Keratinocyte (primary cell): Measurements from ENCODE around the gene SMIM14. TPM values are rescaled to one million over a fixed set of nuclear protein-coding genes. Genes with fewer than 3 reads are reported as not detected.
"Not testable (repeated sequence)": the region's sequence is repeated elsewhere in the genome, so short reads cannot be mapped to it uniquely, and the experiment has no call there.

Experiments used
- DNase-seq: peaks from one replicate; pipeline ENCODE4 v3.0.0-alpha.2; 2011; ENCODE audit warnings: low read depth, missing footprints, low spot score
- FAIRE-seq: peaks from 2 replicates; lab custom pipeline; 2011; peaks lifted over from hg19 to GRCh38; lab: Jason Lieb, UNC
- H2AFZ ChIP-seq: 2 replicates; pipeline ENCODE4 v1.6.0; 2012; ENCODE audit warnings: low read length, control low read depth, inconsistent platforms; ENCODE audit not compliant: control insufficient read depth
- H3K27ac ChIP-seq: 2 replicates; pipeline ENCODE4 v1.5.1; 2011; ENCODE audit warnings: low read length; ENCODE audit not compliant: control insufficient read depth, insufficient read depth
- H3K27me3 ChIP-seq: 3 replicates; pipeline ENCODE4 v1.6.0; 2011; ENCODE audit warnings: low read length; ENCODE audit not compliant: control insufficient read depth, insufficient read depth; ENCODE audit errors: extremely low read depth
- H3K36me3 ChIP-seq, 2 experiments: 2 replicates in 1 of 2; 3 replicates in 1 of 2; pipeline ENCODE4 v1.5.1; 2011; ENCODE audit warnings: low read length in 2 of 2, mild to moderate bottlenecking in 1 of 2; ENCODE audit not compliant: control insufficient read depth in 2 of 2, insufficient read depth in 2 of 2; ENCODE audit errors: extremely low read depth in 1 of 2
- H3K4me1 ChIP-seq: 3 replicates; pipeline ENCODE4 v1.5.1; 2011; ENCODE audit warnings: low read length; ENCODE audit not compliant: control insufficient read depth, insufficient read depth; ENCODE audit errors: extremely low read depth
- H3K4me2 ChIP-seq: 3 replicates; pipeline ENCODE4 v1.6.0; 2011; ENCODE audit warnings: low read depth, low read length; ENCODE audit not compliant: control insufficient read depth, insufficient read depth; ENCODE audit errors: extremely low read depth
- H3K4me3 ChIP-seq, 3 experiments: fragments of 200-600 bp in 1 of 3; sonication (generic) in 1 of 3; 2 replicates in 2 of 3; 3 replicates in 1 of 3; pipeline ENCODE4 v1.5.1; 2011 to 2016; ENCODE audit warnings: low read length in 3 of 3, mild to moderate bottlenecking in 3 of 3, control low read depth in 2 of 3, inconsistent platforms in 1 of 3, low read depth in 1 of 3, mixed read lengths in 1 of 3, mixed run types in 1 of 3, moderate library complexity in 1 of 3; ENCODE audit not compliant: control insufficient read depth in 2 of 3, insufficient read depth in 2 of 3; ENCODE audit errors: extremely low read depth in 1 of 3
- H3K79me2 ChIP-seq: 2 replicates; pipeline ENCODE4 v1.6.0; 2012; ENCODE audit warnings: low read length; ENCODE audit not compliant: control insufficient read depth, insufficient read depth
- H3K9ac ChIP-seq: 3 replicates; pipeline ENCODE4 v1.6.0; 2011; ENCODE audit warnings: low read length; ENCODE audit not compliant: control insufficient read depth, insufficient read depth; ENCODE audit errors: extremely low read depth
- H3K9me1 ChIP-seq: 3 replicates; pipeline ENCODE4 v1.6.0; 2011; ENCODE audit warnings: low read length; ENCODE audit not compliant: control insufficient read depth, insufficient read depth; ENCODE audit errors: extremely low read depth
- H3K9me3 ChIP-seq: 2 replicates; pipeline ENCODE4 v1.5.1; 2012; ENCODE audit warnings: low read depth, low read length; ENCODE audit not compliant: control insufficient read depth
- H4K20me1 ChIP-seq: 3 replicates; pipeline ENCODE4 v1.6.0; 2011; ENCODE audit warnings: low read length; ENCODE audit not compliant: control insufficient read depth, insufficient read depth; ENCODE audit errors: extremely low read depth
- CTCF ChIP-seq, 3 experiments: IDR thresholded peaks in 1 of 3; conservative IDR thresholded peaks in 1 of 3; optimal IDR thresholded peaks in 1 of 3; 2 replicates in 2 of 3; 3 replicates in 1 of 3; pipeline versions ENCODE3 to v1.5.1; 2011; ENCODE audit warnings: low read length in 3 of 3, mild to moderate bottlenecking in 3 of 3, moderate library complexity in 2 of 3, control low read depth in 1 of 3, inconsistent platforms in 1 of 3; ENCODE audit not compliant: insufficient read depth in 2 of 3; ENCODE audit errors: extremely low read depth in 1 of 3
- EZH2 ChIP-seq: IDR thresholded peaks from one replicate; pipeline ENCODE4 v1.6.1; 2012; ENCODE audit warnings: inconsistent platforms, mild to moderate bottlenecking, low read length, moderate library complexity
- dilution Hi-C: fragments of 300-500 bp; cut with MboI; formaldehyde crosslinking; loops from one replicate; pipeline ENCODE4 v1.7.0; 2020; ENCODE audit warnings: low sequenced_read_pairs; ENCODE audit not compliant: extremely low pct_ligation_motif_present
- polyA plus RNA-seq, 5 experiments: library from polyadenylated mRNA; depleted of rRNA in 3 of 5; stranded (reverse) in 3 of 5; stranded (forward) in 1 of 5; unstranded in 1 of 5; fragments of >200 nt; gene quantifications; 1 replicate in 1 of 5; 2 replicates in 3 of 5; 3 replicates in 1 of 5; pipeline versions ENCODE4 v1.2.1 to v1.2.3, GENCODE V29; 2011 to 2012; ENCODE audit warnings: missing spikeins in 2 of 5, low read depth in 1 of 5, low replicate concordance in 1 of 5

SMIM14 gene
- polyA plus RNA-seq, 1 donor (not counting 4 experiments of a cell fraction or from before 2014, with no cell fraction given), result 13.9 TPM

- no peak overlapping the region for H3K9ac ChIP-seq
- dilution Hi-C loops, result no loop called here
Measured at GRCh38 chr4:39658756-39659155, 20.1 kb upstream of the SMIM14 start.

GRCh38 chr4:39657465-39657864, 18.8 kb upstream of the SMIM14 start:
- no peak overlapping the region for H3K4me2 ChIP-seq
- no peak overlapping the region for H2AFZ ChIP-seq
- no peak overlapping the region for H3K27ac ChIP-seq
- H3K79me2 ChIP-seq, result no peaks in the 10 kb centered on the region
- H3K9me3 ChIP-seq, result no peaks in the 10 kb centered on the region
- no peaks in the 10 kb centered on the region for H3K36me3 ChIP-seq
- no peaks in the 10 kb centered on the region for H3K9me1 ChIP-seq
- no peak for TF ChIP-seq CTCF (optimal IDR thresholded peaks at IDR 0.05 in 1 of 3, IDR thresholded peaks at IDR 0.05 in 1 of 3, conservative IDR thresholded peaks at IDR 0.05 in 1 of 3; ENCODE audit: extremely low read depth in 1 of 3, insufficient read depth in 2 of 3, low read length in 3 of 3)
- TF ChIP-seq EZH2, result no peak
- H3K4me3 ChIP-seq, result no peak overlapping the region
- DNase-seq, result no peak
- H3K27me3 ChIP-seq, result no peaks in the 10 kb centered on the region
- dilution Hi-C loops, result no loop called here
- no peaks in the 10 kb centered on the region for H4K20me1 ChIP-seq
- no peak for FAIRE-seq
- H3K4me1 ChIP-seq, result no peaks in the 10 kb centered on the region
- H3K9ac ChIP-seq, result no peak overlapping the region

More at GRCh38 chr4:39658756-39659155, 20.1 kb upstream of the SMIM14 start:
- Histone ChIP-seq H3K4me3 (no peak overlapping the region), H3K4me2 (no peak overlapping the region), H2AFZ (no peak overlapping the region), H3K9me3 (no peaks in the 10 kb centered on the region), H3K27me3 (no peaks in the 10 kb centered on the region), H4K20me1 (no peaks in the 10 kb centered on the region), H3K27ac (no peak overlapping the region), H3K4me1 (no peaks in the 10 kb centered on the region), H3K36me3 (no peaks in the 10 kb centered on the region), H3K9me1 (no peaks in the 10 kb centered on the region), H3K79me2 (no peaks in the 10 kb centered on the region)
- DNase-seq, result no peak
- FAIRE-seq, result no peak
- peak in 1 of 3 experiments; percentile 4 for TF ChIP-seq CTCF (optimal IDR thresholded peaks at IDR 0.05 in 1 of 3, IDR thresholded peaks at IDR 0.05 in 1 of 3, conservative IDR thresholded peaks at IDR 0.05 in 1 of 3; ENCODE audit: extremely low read depth in 1 of 3, insufficient read depth in 2 of 3, low read length in 3 of 3)
- no peak for TF ChIP-seq EZH2

- H3K79me2 ChIP-seq, dilution Hi-C loops, H3K4me3 ChIP-seq, FAIRE-seq, H3K9me1 ChIP-seq, H3K4me1 ChIP-seq, H4K20me1 ChIP-seq, DNase-seq, H3K4me2 ChIP-seq, H3K9ac ChIP-seq, H3K9me3 ChIP-seq, H2AFZ ChIP-seq, H3K36me3 ChIP-seq, H3K27ac ChIP-seq, H3K27me3 ChIP-seq: not testable (repeated sequence)
Measured at GRCh38 chr4:39656638-39657037, 18.0 kb upstream of the SMIM14 start.
